Pulmonary artery endothelial cell (primary cell): ENCODE data around the gene FIBCD1. TPM values are rescaled to one million over a fixed set of nuclear protein-coding genes. Genes with fewer than 3 reads are reported as not detected.
"Not testable (repeated sequence)": the region's sequence is repeated elsewhere in the genome, so short reads cannot be mapped to it uniquely, and the experiment has no call there.

Experiments used
- DNase-seq: peaks from one replicate; pipeline ENCODE4 v3.0.0-alpha.2; 2011; ENCODE audit warnings: low read depth, low spot score
- total RNA-seq: library from RNA; depleted of rRNA; stranded (reverse); fragments of >200 nt; gene quantifications from 2 replicates; pipeline ENCODE4 v1.2.3, GENCODE V29; 2014

The FIBCD1 gene
- total RNA-seq, 1 donor from 2014 or later: not detected

DNA sequence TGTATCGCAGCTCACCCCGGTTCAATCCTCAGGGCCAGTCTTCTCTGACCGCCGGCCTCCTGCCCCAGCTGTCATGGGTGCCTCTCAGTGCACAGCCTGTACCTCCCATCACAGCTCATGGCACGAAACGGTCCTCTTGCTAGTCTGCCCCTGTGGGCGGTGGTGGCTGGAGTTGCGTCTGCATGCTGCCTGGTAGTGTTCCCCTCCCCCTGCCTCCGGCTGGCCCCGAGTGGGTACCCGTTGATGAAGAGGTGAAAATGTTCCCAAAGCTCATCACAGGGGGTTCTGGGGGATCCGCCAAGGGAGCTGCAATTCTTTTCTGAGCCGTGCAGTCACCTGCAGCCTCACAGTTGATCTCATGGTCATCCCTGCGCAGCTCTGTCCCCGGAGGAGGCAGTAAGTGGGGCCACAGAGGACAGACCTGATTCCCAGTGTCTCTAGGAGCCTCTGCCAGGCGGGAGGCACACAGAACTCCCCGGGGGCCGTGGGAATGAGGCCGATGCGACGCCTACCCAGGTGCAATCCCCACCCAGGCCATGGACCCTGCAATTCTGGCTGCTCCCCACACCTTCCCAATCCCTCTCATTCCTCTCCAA is 34.7 kb upstream of the FIBCD1 start:
- no peak for DNase-seq

DNA sequence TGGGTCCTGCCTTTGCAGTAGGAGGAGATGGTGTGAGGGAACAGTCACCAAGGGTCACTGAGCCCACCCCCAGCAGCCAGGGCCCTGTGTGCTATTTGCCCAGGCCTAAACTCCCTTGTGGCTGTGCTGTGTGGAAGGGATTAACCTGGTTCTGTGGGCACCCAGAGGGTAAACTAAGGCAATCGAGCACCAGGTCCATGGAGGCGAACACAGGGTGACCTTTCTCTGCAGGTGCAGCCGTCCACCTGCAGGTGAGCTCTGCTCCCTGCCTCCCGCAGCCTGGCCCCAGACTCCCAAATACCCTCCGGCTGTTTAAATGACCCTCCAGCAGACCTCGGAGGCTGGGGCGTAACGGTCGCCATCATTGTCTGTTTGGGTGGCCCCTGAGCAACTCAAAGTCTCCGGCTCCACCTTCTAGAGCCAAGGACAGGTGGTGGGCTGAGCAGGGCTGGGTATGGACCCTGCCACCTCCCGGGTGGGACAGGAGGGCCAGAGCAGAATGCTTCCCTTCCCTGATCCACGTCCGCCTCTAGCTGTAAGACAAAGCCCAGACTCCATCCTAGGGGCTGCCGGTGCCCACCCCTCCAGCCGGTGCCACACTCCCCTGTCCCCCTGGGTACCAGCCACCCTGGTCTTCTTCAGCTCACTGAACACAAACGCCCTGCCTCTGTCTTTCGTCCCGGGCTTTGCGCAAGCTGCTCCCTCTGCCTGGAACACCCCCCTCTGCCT is 34.1 kb upstream of the FIBCD1 start:
- DNase-seq: no peak

DNA sequence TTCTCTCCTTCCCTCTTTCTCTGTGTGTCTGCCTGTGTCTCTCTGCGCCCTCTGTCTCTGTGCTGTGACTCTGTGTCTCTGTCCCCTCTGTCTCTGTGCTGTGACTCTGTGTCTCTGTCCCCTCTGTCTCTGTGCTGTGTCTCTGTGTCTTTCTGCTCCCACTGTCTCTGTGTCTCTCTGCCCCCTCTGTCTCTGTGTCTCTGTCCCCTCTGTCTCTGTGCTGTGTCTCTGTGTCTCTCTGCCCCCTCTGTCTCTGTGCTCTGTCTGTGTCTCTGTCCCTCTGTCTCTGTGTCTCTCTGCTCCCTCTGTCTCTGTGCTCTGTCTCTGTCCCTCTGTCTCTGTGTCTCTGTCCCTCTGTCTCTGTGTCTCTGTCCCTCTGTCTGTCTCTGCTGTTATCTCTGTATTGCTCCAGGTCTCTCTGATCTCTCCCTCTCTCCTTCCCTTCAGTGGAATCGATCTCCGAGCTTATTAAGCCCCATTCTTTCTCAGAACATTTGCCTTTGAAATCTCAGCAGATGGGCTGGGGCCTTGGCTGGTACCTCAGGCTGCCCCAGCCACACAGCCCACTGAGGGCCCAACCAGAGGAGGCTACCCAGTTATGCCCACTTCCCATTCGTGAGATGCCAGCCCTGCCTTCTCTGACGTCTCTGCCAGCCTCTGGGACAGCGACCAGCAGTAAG is 33.4 kb upstream of the FIBCD1 start:
- DNase-seq: no peak

DNA sequence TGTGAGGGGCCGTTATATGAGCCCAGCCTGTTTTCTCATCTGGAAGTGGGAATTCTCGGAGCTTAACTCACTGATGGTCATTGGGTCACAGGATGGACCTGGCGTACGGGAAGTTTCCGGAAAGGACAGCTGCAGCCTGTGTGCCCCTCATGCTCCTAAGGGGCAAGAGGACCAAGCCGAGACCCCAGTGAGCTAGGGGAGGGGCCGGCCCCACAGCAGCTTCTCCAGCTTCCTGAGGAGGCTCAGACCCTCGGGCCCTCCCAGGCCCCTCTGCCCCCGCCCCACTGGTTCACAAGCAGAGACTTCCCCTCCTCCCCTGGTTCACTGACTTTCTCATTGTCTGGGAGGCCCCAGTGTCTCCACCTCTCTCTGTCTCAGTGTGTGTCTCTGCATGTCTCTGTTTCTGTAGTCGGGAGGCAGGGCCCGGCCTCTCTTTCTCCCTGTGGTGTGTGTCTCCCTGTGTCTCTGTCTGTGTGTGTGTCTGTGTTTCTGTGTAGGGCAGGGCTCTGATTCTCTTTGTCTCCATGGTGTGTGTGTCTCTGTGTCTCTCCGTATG is 32.3 kb upstream of the FIBCD1 start:
- DNase-seq: no peak

DNA sequence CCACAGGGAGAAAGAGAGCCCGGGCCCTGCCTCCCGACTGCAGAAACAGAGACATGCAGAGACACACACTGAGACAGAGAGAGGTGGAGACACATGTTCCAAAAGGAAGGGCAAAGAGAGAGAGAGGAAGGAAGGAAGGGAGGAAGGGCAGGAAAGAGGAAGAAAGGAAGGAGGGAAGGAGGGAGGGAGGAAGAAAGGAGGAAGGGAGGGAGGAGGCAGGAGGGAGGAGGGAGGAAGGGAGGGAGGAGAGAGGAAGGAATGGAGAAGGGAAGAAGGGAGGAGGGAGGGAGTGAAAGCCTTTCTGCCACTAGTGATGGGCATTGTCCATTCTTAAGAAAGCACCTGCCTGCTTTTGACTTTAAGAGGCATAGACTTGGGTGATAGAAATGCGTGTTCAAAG is 31.8 kb upstream of the FIBCD1 start:
- DNase-seq: no peak

DNA sequence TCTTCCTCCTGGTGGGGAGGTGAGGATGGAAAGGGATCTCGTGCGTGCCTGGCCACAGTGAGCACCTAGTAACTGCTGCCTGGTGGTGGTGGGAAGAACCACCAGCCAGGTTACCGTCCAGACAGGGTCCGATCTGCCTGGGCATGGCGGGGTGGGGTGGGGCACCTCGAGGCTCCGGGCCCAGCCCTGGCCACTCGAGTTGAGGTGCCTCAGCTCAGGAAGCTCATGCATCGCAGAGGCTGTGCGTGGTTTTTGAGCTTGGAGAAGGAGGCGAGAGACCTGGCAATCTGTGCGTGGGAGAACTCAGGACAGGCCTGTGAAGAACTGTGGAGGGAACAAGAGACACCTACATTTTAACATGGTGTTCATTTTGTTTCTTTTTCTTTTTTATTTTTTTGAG is 31.0 kb upstream of the FIBCD1 start:
- no peak for DNase-seq

DNA sequence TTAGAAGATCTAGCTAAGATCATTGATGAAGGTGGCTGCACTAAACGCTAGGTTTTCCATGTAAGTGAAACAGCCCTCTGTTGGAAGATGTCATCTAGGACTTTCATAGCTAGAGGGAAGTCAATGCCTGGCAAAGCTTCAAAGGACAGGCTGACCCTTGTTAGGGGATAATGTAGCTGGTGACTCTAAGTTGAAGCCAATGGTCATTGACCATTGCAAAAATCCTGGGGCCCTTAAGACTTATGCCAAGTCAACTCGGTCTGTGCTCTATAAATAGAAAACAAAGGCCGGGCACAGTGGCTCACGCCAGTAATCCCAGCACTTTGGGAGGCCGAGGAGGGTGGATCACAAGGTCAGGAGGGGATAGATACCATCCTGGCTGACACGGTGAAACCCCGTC is 26.6 kb upstream of the FIBCD1 start:
- DNase-seq: no peak

DNA sequence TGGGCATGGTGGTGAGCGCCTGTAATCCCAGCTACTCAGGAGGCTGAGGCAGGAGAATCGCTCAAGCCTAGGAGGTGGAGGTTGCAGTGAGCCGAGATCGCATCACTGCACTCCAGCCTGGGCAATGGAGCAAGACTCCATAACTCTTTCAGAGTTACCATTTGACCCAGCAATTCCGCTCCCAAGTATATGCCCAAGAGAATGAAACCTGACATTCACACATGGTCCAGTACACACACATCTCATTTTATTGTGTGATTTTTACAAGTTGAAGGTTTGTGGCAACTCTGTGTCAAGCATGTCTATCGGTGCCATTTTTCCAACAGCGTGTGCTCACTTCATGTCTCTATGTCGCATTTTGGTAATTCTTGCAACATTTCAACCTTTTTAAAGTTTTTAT is 24.9 kb upstream of the FIBCD1 start:
- DNase-seq: no peak

DNA sequence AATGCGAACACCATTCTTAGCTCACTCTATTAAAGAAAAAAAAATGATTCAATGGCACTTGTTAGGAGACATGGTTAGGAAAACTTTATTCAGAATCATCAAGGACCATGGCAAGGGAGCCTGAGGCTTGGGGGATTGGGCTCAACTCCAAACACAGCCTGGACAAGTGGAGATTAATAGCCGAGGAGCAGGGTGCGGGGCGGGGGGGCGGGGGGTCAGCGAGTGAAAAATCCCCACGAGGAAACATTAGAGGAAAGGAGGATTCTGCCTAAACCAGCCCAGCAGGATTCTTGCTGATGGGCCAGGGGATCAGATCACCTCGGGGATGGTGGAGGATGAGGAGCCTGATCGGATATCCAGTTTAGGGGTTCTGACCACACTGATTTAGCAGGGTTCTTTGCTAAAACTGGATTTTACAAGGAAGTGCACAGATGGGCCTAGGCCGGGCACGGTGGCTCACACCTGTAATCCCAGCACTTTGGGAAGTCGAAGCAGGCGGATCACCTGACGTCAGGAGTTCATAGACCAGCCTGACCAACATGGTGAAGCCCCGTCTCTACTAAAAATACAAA is 24.4 kb upstream of the FIBCD1 start:
- DNase-seq: no peak

DNA sequence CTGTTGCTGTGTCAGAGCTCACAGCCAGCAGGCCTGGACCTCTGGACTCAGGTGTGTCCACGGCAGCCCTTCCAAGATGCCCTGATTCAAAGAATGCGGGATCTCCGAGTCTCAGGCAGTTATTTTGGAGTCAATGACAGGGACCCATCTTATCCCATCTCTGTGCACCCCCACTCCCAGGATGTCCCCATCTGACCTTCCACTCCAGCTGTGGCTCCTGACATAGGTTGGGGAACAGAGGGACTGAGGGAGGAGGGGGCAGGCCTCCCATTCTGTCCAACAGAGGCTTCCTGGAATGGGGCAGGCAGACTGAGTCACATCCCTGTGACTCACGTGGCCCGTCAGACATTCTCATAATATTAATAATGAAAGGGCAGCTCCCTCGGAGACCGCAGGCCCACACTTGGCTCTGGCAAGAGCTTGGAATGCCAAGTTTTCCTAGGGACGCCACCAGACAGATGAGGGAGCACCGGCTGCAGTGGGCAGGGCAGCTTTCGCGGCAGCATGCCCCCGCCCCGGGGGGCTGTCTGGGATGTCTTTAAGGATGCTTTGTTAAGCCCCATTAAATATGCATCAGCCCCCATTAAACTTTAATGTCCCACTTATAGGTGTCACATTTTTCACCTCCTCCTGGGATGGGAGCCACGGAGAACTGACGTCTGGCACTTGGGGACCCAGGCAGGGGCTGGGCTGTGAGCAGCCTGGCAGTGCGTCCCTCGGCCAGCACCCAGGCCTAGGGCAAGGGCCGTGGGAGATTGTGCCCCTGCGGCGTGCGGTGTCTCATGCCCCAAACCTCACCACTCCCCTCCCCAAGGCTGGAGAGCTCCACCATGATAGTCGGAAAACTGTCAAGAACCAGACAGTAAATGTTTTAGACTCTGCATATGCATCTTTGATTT is 23.6 kb upstream of the FIBCD1 start:
- peak; percentile 79 for DNase-seq

DNA sequence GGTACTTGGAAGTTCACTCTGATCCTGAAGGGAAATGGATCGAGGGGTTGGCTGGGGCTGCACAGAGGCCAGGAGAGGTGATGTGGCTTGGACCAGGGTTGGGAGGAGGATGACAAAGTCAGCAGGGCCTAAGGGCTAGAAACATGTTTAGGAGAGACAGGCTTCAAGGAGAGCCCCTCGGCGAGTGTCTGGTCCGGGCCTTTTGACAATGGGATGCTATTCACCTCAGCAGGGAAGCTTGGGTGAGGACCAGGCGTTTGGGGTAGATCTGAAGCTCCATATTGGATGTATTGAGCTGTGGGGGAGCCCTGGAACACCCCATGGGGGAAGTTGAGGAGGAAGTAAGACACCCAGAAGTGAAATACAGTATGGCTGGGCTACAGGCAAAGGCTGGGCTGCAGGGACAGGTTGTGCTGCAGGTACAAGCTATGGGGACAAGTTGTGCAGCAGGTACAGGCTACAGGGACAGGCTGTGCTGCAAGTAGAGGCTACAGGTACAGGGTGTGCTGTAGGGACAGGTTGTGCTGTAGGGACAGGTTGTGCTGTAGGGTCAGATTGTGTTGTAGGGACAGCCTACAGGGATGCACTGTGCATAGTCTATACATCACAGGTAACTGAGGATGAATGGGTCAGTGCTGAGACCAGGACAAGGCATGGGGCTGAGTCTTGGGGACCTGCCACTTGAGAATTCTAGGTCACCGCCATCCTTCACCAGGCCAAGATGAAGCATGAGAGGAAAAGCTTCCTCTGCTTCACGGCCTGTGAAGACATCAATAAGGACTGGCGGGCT is 22.7 kb upstream of the FIBCD1 start:
- DNase-seq: no peak

DNA sequence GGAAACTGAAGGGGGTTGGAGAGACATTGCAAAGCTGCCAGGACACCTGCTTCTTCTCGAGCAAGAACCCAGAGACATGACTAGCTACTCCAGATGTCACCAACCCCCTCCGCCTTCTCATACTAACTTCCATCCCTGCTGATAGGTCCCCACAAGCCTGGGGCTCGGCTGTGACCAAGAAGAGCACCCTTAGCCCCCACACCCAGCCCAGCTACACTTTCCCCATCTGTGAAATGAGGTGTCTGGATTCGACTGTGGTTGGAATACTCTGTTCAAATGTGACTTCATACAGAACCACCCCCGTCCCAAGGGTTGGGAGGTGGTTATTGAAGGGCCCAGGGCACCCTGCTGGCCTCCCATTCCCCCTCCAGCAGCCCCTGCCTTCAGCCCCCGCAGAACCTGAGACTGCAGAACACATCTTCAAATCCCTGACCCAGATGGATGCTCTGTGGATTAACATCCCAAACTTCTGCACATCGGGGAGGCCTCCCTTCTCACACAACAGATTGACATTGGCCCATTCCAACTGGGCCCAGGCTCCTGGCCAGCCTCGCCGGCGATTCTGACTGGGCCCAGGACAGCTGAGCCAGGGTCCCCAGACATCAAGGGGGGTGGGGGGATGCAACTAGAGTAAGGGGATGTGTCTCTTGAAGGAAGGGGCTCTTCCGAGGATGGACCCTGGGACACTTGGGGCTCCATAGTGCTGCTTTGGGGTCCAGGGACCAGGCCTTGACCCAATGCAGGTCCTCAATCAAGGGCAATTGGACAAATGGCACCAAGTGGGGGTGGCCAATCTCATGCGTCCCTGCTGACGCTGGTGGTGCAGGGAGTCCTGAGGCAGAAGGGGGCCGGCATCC is 21.7 kb upstream of the FIBCD1 start:
- DNase-seq: no peak

DNA sequence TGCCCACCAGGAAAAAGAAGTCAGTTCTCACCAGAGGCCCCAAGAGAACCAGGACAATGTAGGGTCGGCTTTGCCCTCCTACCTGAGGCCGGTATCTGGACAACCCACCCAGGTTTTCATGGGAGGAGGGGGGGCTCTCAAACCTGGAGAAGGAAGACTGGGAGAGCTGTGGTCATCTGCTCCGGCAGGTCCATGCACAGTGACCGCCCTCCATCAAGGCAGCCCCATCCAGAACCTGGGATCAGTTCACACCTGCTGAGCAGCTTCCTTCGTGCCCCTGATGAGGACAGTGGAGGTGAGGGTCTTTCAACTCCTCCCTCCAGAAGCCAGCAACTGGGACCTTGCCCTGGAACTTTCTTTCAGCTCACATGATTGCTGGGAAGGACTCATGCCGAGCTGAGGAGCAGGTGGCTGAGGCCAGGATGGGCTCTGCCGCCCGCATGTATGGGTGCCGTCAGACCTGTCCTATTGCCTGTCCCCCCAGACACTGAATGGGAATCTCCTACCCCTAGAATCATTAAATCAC is 20.8 kb upstream of the FIBCD1 start:
- no peak for DNase-seq

DNA sequence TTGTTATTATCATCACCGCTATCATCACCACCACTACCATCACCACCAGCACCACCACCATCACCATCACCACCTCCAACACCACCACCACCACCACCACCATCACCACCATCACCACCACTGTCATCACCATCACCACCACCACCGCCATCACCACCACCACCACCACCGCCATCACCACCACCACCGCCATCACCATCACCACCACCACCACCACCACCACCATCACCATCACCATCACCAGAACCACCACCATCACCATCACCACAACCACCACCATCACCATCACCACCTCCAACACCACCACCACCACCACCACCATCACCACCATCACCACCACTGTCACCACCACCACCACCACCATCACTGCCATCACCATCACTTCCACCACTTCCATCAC is 19.5 kb upstream of the FIBCD1 start:
- DNase-seq: not testable (repeated sequence)

DNA sequence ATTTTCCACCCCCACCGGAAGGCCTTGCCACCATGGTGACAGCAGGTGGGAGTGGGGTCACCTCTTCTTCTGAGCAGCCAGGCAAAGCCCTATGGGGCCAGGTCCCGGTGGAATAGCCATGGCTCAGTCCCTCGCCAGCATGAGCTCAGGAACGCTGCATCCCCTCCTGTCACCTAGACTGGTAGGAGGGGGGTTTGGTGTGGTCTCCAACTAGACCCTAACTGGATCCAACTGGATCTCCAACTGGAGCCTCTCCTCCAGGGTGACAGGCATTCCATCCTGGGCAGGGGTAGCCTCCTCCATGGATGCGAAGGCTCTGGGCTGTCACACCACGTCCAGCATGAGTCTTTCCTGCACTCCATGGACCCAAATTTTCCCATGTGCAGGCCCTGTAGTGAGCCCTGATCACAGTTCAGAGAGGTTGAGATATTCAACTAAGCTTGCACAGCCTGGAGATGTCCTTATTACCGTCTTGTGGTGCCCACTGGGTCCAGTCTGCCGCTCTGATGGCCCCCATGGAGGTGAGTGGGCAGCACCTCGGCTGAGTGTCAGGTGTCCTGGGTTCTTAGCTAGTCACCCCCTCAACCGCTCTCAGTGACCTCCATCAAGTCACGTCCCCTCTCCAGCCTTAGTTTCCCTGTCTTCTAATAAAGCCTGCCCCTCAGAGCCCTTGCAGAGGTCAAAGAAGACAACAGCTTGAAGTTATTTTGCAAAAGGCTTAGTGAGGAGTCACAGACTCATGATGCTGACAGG is 18.6 kb upstream of the FIBCD1 start:
- no peak for DNase-seq

DNA sequence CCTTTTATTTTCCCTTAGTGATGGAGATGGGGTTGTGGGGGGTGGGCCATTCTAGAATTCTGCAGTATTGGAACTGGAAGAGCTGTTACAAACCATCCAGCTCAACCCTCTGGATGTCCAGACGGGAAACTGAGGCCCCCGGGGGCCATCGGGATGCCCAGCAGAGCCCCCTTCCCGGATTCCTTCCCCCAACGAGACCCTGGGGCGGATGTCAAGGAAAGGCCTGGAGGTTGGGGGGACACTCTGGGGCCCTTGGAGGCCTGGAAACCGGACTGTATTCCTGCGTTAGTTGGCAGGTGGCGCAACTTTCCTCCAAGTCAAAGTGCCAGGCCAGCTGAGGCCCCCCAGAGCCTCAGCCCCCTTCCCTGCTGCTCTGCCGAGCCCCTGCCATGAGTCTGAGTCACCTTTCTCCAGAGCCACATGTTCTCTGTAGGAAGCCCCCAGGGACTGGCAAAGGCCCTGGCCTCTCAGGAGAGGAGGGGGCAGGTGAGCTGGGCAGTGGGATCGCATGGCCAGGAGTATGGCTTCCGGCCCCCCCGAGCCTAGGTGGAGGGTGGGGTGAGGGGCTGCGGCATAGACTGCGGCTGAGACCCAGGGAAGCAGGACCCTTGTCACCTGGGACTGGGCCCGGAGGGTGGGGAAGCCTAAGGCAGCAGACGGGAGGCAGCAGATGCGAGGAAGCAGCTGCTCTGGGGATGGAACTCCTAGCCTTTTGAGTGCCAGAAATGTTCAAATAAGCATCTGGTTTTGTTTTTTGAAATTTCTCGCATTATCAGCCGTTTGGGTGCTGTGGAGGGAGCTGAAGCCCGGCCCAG is 17.8 kb upstream of the FIBCD1 start:
- no peak for DNase-seq

DNA sequence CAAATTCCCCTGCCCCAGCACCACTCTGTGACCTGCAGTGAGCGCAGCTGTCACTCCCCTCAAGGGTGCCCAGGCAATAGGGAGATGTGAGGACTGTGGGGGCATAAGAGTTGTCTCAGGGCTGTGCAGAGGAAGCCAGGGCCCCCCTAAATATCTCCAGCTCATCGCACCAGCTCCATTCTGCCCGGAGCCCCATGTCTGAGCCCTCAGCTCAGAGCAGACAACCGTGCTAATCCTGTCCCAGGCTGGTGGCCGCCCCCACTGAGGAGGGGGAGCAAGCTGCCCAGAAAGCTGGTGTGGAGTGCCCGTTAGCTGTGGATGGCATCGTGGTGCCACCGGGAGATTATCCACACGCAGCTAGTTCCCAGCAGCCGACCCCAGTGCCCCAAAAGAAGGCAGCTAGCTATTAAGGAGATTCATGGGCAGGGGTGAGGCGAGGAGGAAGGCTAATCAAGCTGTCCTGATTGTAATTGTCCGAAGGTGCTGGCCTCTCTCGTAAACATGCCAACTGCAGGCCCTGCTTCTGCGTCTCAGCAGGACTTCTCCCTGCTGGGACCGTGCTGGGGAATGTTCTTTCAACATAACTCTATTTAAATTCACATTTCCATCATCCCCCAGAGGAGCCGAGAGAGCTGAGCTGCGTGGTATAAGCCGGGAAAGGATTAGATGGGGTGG is 17.0 kb upstream of the FIBCD1 start:
- DNase-seq: no peak
